Activated CD4-positive, alpha-beta T cell treated with anti-CD3 and anti-CD28 coated beads, Interleukin-2, amount 50 U/mL, for 24 hours (primary cell): ENCODE data around the gene HBQ1.
"Not testable (repeated sequence)": the region's sequence is repeated elsewhere in the genome, so short reads cannot be mapped to it uniquely, and the experiment has no call there.

Experiments
- DNase-seq, 2 donors: peaks; one replicate each; pipeline ENCODE4 v3.0.0-alpha.2; 2020; ENCODE audit warnings: low read depth in 1 of 2, low spot score in 1 of 2

The HBQ1 gene

GRCh38 chr16:180101-180675 lies at the start of gene HBQ1:
Gene HBQ1, plus strand, starts transcription at chr16:180459. Its CDS starts 28 bp downstream, at chr16:180487.
- DNase-seq: no peak

- no peak for DNase-seq
These were observed 49.6 kb upstream of the HBQ1 start for GRCh38 chr16:130533-131173.

DNA sequence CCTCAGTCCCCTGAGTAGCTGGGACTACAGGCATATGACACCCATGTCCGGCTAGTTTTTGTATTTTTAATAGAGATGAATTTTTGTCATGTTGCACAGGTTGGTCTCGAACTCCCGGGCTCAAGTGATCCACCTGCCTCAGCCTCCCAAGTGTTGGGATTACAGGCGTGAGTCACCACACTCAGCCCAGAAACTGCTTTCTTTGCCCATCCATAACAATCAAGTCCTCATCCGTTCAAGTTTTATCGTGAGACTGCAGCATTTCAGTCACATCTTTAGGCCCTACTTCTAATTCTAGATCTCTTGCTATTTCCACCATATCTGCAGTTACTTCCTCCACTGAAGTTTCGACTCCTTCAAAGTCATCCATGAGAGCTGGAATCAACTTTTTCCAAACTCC lies 48.1 kb upstream of the HBQ1 start:
- no peak for DNase-seq

DNA sequence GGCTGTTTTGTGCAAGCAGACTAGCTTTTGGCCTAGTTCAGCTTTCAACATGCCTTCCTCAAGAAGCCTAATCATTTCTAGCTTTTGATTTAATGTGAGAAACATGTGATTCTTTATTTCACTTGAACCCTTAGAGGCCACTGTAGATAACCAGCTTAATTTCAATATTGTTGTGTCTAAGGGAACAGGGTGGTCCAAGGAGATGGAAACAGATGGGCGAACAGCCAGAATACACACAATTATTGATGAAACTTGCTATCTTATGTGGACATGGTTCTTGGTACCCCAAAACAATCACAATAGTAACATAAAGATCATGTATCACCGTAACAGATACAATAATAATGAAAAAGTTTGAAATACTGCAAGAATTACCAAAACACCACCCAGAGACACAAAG lies 46.5 kb upstream of the HBQ1 start:
- no peak for DNase-seq

DNA sequence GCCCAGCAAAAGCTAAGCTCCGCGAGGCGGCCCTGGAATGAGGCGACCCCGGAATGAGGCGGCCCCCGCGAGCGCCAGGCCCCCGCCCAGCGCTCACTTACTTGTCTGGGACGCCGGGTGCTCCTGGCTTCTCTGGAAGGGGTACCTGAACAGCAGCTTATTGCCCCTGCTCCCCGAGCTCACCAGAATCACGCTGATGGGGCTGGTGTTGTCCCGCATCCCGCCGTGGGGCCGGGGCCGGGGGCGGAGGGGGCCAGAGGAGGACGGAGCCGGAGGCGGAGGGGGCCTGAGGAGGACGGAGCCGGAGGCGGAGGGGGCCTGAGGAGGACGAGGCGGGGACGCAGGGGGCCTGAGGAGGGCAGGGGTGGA lies 42.2 kb upstream of the HBQ1 start:
- DNase-seq: peak in 1 of 2 donors; percentile 21

DNA sequence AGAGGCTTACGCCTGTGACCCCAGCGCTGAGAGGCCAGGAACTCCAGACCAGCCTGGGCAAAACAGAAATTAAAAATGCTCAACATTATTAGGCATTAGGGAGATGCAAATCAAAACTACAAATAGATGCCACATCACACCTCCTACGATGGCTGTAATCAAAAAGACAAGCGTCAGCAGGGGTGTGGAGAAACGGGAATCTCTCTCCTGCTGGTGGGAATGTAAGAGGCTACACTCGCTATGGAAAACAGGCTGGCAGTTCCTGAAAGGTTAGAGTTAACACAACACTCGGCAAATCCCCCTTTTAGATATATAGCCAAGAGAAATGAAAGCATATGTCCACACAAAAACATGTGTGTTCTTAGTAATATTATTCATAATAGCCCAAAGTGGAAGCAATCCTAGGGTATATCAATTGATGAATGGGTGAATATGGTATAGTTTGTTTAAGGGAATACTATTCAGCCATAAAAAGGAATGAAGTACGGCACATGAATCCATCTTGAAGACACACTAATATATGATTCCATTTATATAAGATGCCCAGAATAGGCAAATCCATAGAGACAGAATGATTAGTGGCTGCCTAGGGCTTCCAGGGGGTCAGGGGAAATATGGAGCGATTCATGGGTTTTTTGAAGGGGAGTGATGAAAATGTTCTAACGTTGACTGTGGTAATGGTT lies 39.9 kb upstream of the HBQ1 start:
- DNase-seq: no peak

DNA sequence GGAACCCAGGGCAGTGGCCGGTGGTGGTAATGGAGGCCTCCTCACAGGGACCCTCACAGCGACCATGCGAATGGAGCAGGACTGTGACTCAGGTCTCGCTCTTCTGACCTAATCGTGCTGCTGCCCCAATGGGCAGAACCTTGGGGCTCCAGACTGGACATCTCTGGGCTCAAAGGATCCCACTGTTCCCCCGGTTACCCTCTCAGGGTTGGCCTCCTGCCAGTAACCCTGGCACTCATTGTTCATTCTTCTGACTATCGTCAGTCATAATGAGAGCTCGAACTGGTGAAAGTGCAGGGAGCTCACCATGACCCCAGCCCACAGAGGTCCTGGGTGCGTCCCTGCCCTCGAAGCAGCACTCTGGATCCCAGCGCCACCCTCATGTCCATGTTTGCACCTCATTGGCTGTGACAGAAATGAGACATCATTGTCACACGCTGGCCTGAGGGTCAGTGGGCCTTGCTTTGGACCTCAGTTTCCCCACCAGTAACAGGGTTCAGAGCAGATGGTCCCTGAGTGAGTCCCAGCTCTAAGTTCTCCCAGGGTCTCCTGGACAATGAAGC lies 37.8 kb upstream of the HBQ1 start:
- no peak for DNase-seq

- DNase-seq: no peak
These were observed 37.2 kb upstream of the HBQ1 start for GRCh38 chr16:143047-143446.

- DNase-seq: no peak
These were observed 36.8 kb upstream of the HBQ1 start for GRCh38 chr16:143456-143855.

GRCh38 chr16:144797-145252 lies 35.4 kb upstream of the HBQ1 start:
- DNase-seq: no peak

DNA sequence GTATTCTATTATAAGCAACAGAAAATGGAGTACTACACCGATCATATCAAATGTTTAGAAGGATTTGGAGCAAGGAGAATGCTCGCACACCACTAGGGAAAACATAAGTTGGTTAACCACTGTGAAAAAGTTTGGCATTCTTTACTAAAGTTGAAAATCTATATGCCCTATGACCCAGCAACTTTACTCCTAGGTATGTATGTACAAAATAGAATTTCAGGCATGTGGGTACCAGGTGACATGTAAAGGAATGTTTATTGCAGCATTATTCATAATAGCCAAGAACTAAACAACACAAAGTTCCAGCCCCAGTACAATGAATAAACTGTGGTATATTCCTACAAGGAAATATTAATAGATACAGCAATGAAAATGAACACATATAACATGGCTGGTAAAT lies 33.6 kb upstream of the HBQ1 start:
- no peak for DNase-seq

DNA sequence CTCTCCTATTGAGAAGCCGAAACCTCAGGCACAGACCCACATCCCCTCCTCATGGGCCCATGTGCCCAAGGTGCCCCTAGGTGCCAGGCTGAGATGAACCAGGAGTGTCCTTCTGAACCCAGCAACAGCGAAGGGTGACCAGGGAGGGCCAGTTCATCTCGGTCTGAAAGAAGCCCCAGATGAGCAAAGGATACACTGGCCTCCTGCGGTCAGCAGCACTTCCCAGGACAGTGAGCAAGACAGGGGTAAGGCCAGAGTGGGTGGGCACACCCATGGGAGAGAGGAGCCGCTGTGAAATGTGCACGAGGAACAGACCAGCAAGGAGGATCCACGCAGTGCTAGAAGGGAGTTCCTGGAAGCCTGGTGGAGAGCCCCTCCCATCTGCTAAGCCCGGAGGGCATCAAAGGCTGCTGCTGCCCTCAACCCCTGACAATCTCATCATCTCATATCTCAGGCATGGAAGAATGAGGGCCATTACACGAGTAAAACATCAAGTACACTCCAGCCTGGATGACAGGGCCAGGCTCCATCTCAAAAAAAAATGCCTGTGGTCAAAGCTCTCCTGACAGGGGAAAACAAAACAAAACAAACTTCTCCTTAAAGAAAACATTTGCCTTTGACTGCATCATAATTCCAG lies 31.1 kb upstream of the HBQ1 start:
- no peak for DNase-seq

GRCh38 chr16:152141-153128 lies 27.8 kb upstream of the HBQ1 start, which contains the start of gene HBZ:
Gene HBZ, plus strand, starts transcription at chr16:152644. Its CDS starts 266 bp downstream, at chr16:152910.
- no peak for DNase-seq

DNA sequence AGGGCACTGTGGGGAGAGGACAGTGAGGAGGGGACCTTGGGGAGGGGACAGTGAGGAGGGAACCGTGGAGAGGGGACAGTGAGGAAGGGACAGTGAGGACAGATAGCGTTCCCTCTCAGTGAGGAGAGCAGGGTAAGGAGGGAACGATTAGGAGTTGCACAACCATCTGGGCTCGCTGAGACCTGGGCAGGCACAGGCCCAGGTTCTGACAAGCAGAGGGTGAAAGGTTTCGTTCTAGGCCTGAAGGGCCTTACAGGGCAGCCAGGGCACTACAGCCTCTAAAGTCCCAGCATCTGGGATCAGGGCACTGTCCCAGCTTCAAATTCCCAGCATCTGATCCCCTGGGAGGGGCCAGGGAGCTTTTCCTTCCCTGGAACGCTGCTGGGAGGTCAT lies 27.1 kb upstream of the HBQ1 start:
- DNase-seq: not testable (repeated sequence)

- not testable (repeated sequence) for DNase-seq
These were observed 26.6 kb upstream of the HBQ1 start for GRCh38 chr16:153550-154216.

GRCh38 chr16:154217-155030 lies 25.8 kb upstream of the HBQ1 start:
- no peak for DNase-seq

DNA sequence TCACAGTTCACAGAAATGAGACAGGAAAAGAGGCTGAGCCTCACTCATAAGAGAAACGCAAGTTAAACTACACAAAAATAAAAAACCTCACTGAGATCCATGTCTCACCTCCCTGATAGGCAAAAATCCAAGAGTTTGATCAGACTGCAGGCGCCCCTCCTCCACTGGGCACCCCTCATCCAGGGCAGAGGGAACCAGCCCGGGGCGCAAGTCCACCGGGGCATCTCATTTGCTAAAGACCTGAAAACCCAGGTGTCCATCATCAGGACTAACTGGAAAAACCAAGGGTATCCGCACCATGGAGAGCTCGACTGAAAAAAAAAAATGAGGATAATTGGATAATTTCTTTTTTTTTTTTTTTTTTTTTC lies 25.2 kb upstream of the HBQ1 start:
- DNase-seq: no peak

DNA sequence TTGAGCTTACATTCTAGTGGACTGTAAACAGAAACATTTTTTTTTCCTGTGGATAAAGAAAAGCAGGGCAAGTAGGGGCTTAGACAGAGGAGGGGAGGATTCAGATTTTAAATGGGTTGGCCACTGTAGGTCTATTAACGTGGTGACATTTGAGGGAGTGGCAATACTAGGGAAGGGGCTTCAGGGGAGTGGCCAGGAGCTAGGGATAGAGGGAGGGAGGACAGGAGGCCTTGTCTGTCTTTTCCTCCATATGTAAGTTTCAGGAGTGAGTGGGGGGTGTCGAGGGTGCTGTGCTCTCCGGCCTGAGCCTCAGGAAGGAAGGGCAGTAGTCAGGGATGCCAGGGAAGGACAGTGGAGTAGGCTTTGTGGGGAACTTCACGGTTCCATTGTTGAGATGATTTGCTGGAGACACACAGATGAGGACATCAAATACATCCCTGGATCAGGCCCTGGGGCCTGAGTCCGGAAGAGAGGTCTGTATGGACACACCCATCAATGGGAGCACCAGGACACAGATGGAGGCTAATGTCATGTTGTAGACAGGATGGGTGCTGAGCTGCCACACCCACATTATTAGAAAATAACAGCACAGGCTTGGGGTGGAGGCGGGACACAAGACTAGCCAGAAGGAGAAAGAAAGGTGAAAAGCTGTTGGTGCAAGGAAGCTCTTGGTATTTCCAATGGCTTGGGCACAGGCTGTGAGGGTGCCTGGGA lies 21.0 kb upstream of the HBQ1 start:
- no peak for DNase-seq

DNA sequence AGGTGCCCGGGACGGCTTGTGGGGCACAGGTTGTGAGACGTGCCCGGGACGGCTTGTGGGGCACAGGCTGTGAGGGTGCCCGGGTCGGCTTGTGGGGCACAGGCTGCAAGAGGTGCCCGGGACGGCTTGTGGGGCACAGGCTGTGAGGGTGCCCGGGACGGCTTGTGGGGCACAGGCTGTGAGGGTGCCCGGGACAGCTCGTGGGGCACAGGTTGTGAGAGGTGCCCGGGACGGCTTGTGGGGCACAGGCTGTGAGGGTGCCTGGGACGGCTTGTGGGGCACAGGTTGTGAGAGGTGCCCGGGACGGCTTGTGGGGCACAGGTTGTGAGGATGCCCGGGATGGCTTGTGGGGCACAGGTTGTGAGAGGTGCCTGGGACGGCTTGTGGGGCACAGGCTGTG lies 20.0 kb upstream of the HBQ1 start:
- not testable (repeated sequence) for DNase-seq
